Stimulated activated effector memory CD8-positive, alpha-beta T cell treated with anti-CD3 and anti-CD28 coated beads, Interleukin-12 subunit alpha, Interleukin-12 subunit beta, amount 100 ng/mL, for 72 hours (primary cell): ENCODE measurements around the gene IRF3.
A peak's percentile ranks its signal among the peaks of the same experiment; 100 is the strongest.

ENCODE experiments used
- ATAC-seq: fragments of 150-1000 bp; cut with Tn5 transposase; 2 replicates; pipeline ENCODE4 v1.10.0; 2021
- DNase-seq, 2 donors: peaks; one replicate each; pipeline ENCODE4 v3.0.0; 2021 to 2022; ENCODE audit warnings: low spot score in 2 of 2
- H3K27ac Mint-ChIP-seq: one replicate; pipeline ENCODE4 v1.8.0; 2022; ENCODE audit warnings: mild to moderate bottlenecking, mixed read lengths
- H3K36me3 Mint-ChIP-seq: one replicate; pipeline ENCODE4 v1.8.0; 2022; ENCODE audit warnings: mild to moderate bottlenecking, mixed read lengths
- H3K4me1 Mint-ChIP-seq: one replicate; pipeline ENCODE4 v1.8.0; 2022; ENCODE audit warnings: mixed read lengths
- H3K4me3 Mint-ChIP-seq: one replicate; pipeline ENCODE4 v1.8.0; 2022; ENCODE audit warnings: mild to moderate bottlenecking, mixed read lengths
- H3K9me3 Mint-ChIP-seq: one replicate; pipeline ENCODE4 v1.8.0; 2022; ENCODE audit warnings: mixed read lengths

Gene IRF3

GRCh38 chr19:49665351-49666119 is at the start of gene IRF3, which contains the start of gene BCL2L12:
Gene IRF3 (minus strand): TSS chr19:49665857. CDS start chr19:49664838, 1,019 bp downstream.
Gene BCL2L12 (plus strand): TSS chr19:49665933. CDS start chr19:49666693, 760 bp downstream.
- Mint-ChIP-seq H3K4me1 (peaks cover 53% of the 10 kb centered on the region), H3K9me3 (no peaks in the 10 kb centered on the region), H3K36me3 (peaks cover 59% of the 10 kb centered on the region), H3K4me3 (peak within 1 kb of the TSS; percentile 99), H3K27ac (peak within 1 kb of the TSS; percentile 97)
- DNase-seq, result peak; percentile 94 to 98
- peak; percentile 90 for ATAC-seq

GRCh38 chr19:49713236-49713845 is 47.7 kb upstream of the IRF3 start:
- no peak for ATAC-seq
- no peak overlapping the region for H3K27ac Mint-ChIP-seq

GRCh38 chr19:49712397-49712859 is 46.8 kb upstream of the IRF3 start:
- Mint-ChIP-seq H3K4me1 (peaks cover 15% of the 10 kb centered on the region), H3K36me3 (peaks cover 7% of the 10 kb centered on the region), H3K27ac (no peak overlapping the region), H3K9me3 (no peaks in the 10 kb centered on the region), H3K4me3 (no peak overlapping the region)
- DNase-seq (no peak), ATAC-seq (no peak)

More at GRCh38 chr19:49713236-49713845, 47.7 kb upstream of the IRF3 start:
- Mint-ChIP-seq H3K36me3 (peaks cover 7% of the 10 kb centered on the region), H3K4me1 (peaks cover 19% of the 10 kb centered on the region), H3K4me3 (no peak overlapping the region), H3K9me3 (no peaks in the 10 kb centered on the region)
- DNase-seq, result no peak

GRCh38 chr19:49710372-49710951 is 44.8 kb upstream of the IRF3 start:
- no peak overlapping the region for H3K4me3 Mint-ChIP-seq
- no peak for DNase-seq
- H3K27ac Mint-ChIP-seq, result no peak overlapping the region
- H3K4me1 Mint-ChIP-seq, result peaks cover 6% of the 10 kb centered on the region
- ATAC-seq, result no peak
- H3K9me3 Mint-ChIP-seq, result no peaks in the 10 kb centered on the region
- H3K36me3 Mint-ChIP-seq, result peaks cover 7% of the 10 kb centered on the region

GRCh38 chr19:49705919-49706318 is 40.3 kb upstream of the IRF3 start:
- Mint-ChIP-seq H3K4me3 (no peak overlapping the region), H3K4me1 (no peaks in the 10 kb centered on the region)

GRCh38 chr19:49704888-49705642 is 39.4 kb upstream of the IRF3 start:
- H3K4me3 Mint-ChIP-seq, result no peak overlapping the region
- DNase-seq, result no peak
- H3K4me1 Mint-ChIP-seq, result no peaks in the 10 kb centered on the region
- peaks cover 4% of the 10 kb centered on the region for H3K36me3 Mint-ChIP-seq
- ATAC-seq, result no peak
- no peak overlapping the region for H3K27ac Mint-ChIP-seq
- H3K9me3 Mint-ChIP-seq, result no peaks in the 10 kb centered on the region

More at GRCh38 chr19:49705919-49706318, 40.3 kb upstream of the IRF3 start:
- peaks cover 7% of the 10 kb centered on the region for H3K36me3 Mint-ChIP-seq
- no peak for DNase-seq
- ATAC-seq, result no peak
- no peaks in the 10 kb centered on the region for H3K9me3 Mint-ChIP-seq
- no peak overlapping the region for H3K27ac Mint-ChIP-seq

GRCh38 chr19:49701271-49701786 is 35.7 kb upstream of the IRF3 start:
- H3K9me3 Mint-ChIP-seq, result no peaks in the 10 kb centered on the region
- no peak overlapping the region for H3K27ac Mint-ChIP-seq
- H3K4me1 Mint-ChIP-seq, result no peaks in the 10 kb centered on the region
- peak; percentile 42 for ATAC-seq
- no peak overlapping the region for H3K4me3 Mint-ChIP-seq
- DNase-seq, result no peak
- H3K36me3 Mint-ChIP-seq, result no peaks in the 10 kb centered on the region

- no peak overlapping the region for H3K4me3 Mint-ChIP-seq
Observed at GRCh38 chr19:49700563-49700962, 34.9 kb upstream of the IRF3 start.

GRCh38 chr19:49699364-49699763 is 33.7 kb upstream of the IRF3 start:
- no peak for DNase-seq
- ATAC-seq, result no peak
- Mint-ChIP-seq H3K4me3 (no peak overlapping the region), H3K36me3 (no peaks in the 10 kb centered on the region), H3K4me1 (no peaks in the 10 kb centered on the region), H3K27ac (no peak overlapping the region), H3K9me3 (no peaks in the 10 kb centered on the region)

More at GRCh38 chr19:49700563-49700962, 34.9 kb upstream of the IRF3 start:
- peak; percentile 65 for ATAC-seq
- H3K36me3 Mint-ChIP-seq, result no peaks in the 10 kb centered on the region
- no peak for DNase-seq
- no peaks in the 10 kb centered on the region for H3K4me1 Mint-ChIP-seq
- no peaks in the 10 kb centered on the region for H3K9me3 Mint-ChIP-seq
- no peak overlapping the region for H3K27ac Mint-ChIP-seq

GRCh38 chr19:49696865-49697264 is 31.2 kb upstream of the IRF3 start:
- no peak for ATAC-seq
- peaks cover 6% of the 10 kb centered on the region for H3K36me3 Mint-ChIP-seq
- peak overlapping the region; percentile 65 for H3K27ac Mint-ChIP-seq
- H3K4me1 Mint-ChIP-seq, result no peaks in the 10 kb centered on the region
- no peaks in the 10 kb centered on the region for H3K9me3 Mint-ChIP-seq
- no peak overlapping the region for H3K4me3 Mint-ChIP-seq
- DNase-seq, result no peak

GRCh38 chr19:49696115-49696514 is 30.5 kb upstream of the IRF3 start:
- Mint-ChIP-seq H3K4me3 (no peak overlapping the region), H3K9me3 (no peaks in the 10 kb centered on the region), H3K4me1 (peaks cover 3% of the 10 kb centered on the region), H3K27ac (no peak overlapping the region), H3K36me3 (peaks cover 10% of the 10 kb centered on the region)
- no peak for ATAC-seq
- DNase-seq, result no peak

- no peak overlapping the region for H3K27ac Mint-ChIP-seq
- DNase-seq, result no peak
- ATAC-seq, result no peak
- no peaks in the 10 kb centered on the region for H3K9me3 Mint-ChIP-seq
- peaks cover 30% of the 10 kb centered on the region for H3K4me1 Mint-ChIP-seq
- peaks cover 46% of the 10 kb centered on the region for H3K36me3 Mint-ChIP-seq
- no peak overlapping the region for H3K4me3 Mint-ChIP-seq
Observed at GRCh38 chr19:49692147-49692506, 26.5 kb upstream of the IRF3 start.

GRCh38 chr19:49691243-49692146 is 25.8 kb upstream of the IRF3 start:
- Mint-ChIP-seq H3K9me3 (no peaks in the 10 kb centered on the region), H3K36me3 (peaks cover 50% of the 10 kb centered on the region), H3K27ac (peak overlapping the region; percentile 70), H3K4me1 (peaks cover 30% of the 10 kb centered on the region), H3K4me3 (peak overlapping the region; percentile 71)
- peak; percentile 39 for ATAC-seq
- DNase-seq, result no peak

- peak within 1 kb of the TSS; percentile 70 for H3K27ac Mint-ChIP-seq
- ATAC-seq (peak; percentile 61), DNase-seq (no peak)
- H3K4me1 Mint-ChIP-seq, result peaks cover 32% of the 10 kb centered on the region
- H3K9me3 Mint-ChIP-seq, result no peaks in the 10 kb centered on the region
- H3K36me3 Mint-ChIP-seq, result peaks cover 57% of the 10 kb centered on the region
- H3K4me3 Mint-ChIP-seq, result peak within 1 kb of the TSS; percentile 71
Observed at GRCh38 chr19:49690656-49691242, 25.1 kb upstream of the IRF3 start, which contains the start of gene CPT1C. Gene CPT1C (plus strand): TSS chr19:49691116. CDS start chr19:49692253, 1,137 bp downstream.
